H9 (cell line): ENCODE results near the gene LRTM2. TPM values are rescaled to one million over a fixed set of nuclear protein-coding genes. Genes with fewer than 3 reads are reported as not detected.

Experiments
- DNase-seq: peaks from one replicate; pipeline ENCODE4 v3.0.0-alpha.2; 2017
- H2AFZ ChIP-seq: one replicate; pipeline ENCODE4 v1.6.1; 2013; ENCODE audit warnings: mild to moderate bottlenecking, low read length, control low read depth, moderate library complexity
- H2AK5ac ChIP-seq: 2 replicates; pipeline ENCODE4 v1.6.1; 2013; ENCODE audit warnings: low read length, control low read depth, mixed read lengths; ENCODE audit not compliant: insufficient read length
- H2BK120ac ChIP-seq: one replicate; pipeline ENCODE4 v1.6.1; 2013; ENCODE audit warnings: low read depth, mild to moderate bottlenecking, low read length, control low read depth, inconsistent platforms; ENCODE audit not compliant: poor library complexity, severe bottlenecking
- H2BK12ac ChIP-seq: 2 replicates; pipeline ENCODE4 v1.6.1; 2013; ENCODE audit warnings: low read length, control low read depth, mixed read lengths, low read depth; ENCODE audit not compliant: insufficient read length
- H2BK15ac ChIP-seq: 2 replicates; pipeline ENCODE4 v1.6.1; 2013; ENCODE audit warnings: low read depth, low read length, control low read depth
- H2BK20ac ChIP-seq: one replicate; pipeline ENCODE4 v1.6.1; 2013; ENCODE audit warnings: low read depth, mild to moderate bottlenecking, low read length, control low read depth, inconsistent platforms; ENCODE audit not compliant: poor library complexity, severe bottlenecking
- H2BK5ac ChIP-seq: 2 replicates; pipeline ENCODE4 v1.6.1; 2013; ENCODE audit warnings: low read length, control low read depth, mixed read lengths; ENCODE audit not compliant: insufficient read length
- H3K14ac ChIP-seq: 2 replicates; pipeline ENCODE4 v1.6.1; 2013; ENCODE audit warnings: low read length, control low read depth; ENCODE audit not compliant: insufficient read depth
- H3K18ac ChIP-seq: 2 replicates; pipeline ENCODE4 v1.6.1; 2013; ENCODE audit warnings: low read depth, mild to moderate bottlenecking, mixed read lengths, low read length, control low read depth; ENCODE audit not compliant: insufficient read length
- H3K23ac ChIP-seq: 2 replicates; pipeline ENCODE4 v1.6.1; 2013; ENCODE audit warnings: low read length, control low read depth, mixed read lengths, low read depth; ENCODE audit not compliant: insufficient read length
- H3K23me2 ChIP-seq: 2 replicates; pipeline ENCODE4 v1.6.1; 2013; ENCODE audit warnings: low read depth, mild to moderate bottlenecking, mixed read lengths, low read length, control low read depth; ENCODE audit not compliant: insufficient read length, poor library complexity, severe bottlenecking
- H3K27ac ChIP-seq: 2 replicates; pipeline ENCODE4 v1.5.1; 2013; ENCODE audit warnings: low read length, control low read depth, mixed read lengths, low read depth; ENCODE audit not compliant: insufficient read length
- H3K27me3 ChIP-seq: 2 replicates; pipeline ENCODE4 v1.6.1; 2013; ENCODE audit warnings: low read length, control low read depth, inconsistent platforms; ENCODE audit not compliant: insufficient read depth
- H3K4ac ChIP-seq: 2 replicates; pipeline ENCODE4 v1.6.1; 2013; ENCODE audit warnings: low read depth, mild to moderate bottlenecking, control low read depth, inconsistent platforms, low read length, moderate library complexity
- H3K4me1 ChIP-seq: 2 replicates; pipeline ENCODE4 v1.6.1; 2013; ENCODE audit warnings: low read length, control low read depth, inconsistent platforms; ENCODE audit not compliant: insufficient read depth
- H3K4me2 ChIP-seq: 2 replicates; pipeline ENCODE4 v1.6.1; 2013; ENCODE audit warnings: low read length, control low read depth, mixed read lengths; ENCODE audit not compliant: insufficient read length, insufficient read depth
- H3K56ac ChIP-seq: 2 replicates; pipeline ENCODE4 v1.6.1; 2013; ENCODE audit warnings: low read depth, mild to moderate bottlenecking, mixed read lengths, low read length, control low read depth; ENCODE audit not compliant: insufficient read length
- H3K79me1 ChIP-seq: 2 replicates; pipeline ENCODE4 v1.6.1; 2013; ENCODE audit warnings: low read depth, mild to moderate bottlenecking, moderate library complexity, low read length, control low read depth, inconsistent platforms; ENCODE audit not compliant: insufficient read depth, poor library complexity, severe bottlenecking
- H3K79me2 ChIP-seq: 2 replicates; pipeline ENCODE4 v1.6.1; 2013; ENCODE audit warnings: low read length, control low read depth, inconsistent platforms; ENCODE audit not compliant: insufficient read depth
- H3K9ac ChIP-seq: 2 replicates; pipeline ENCODE4 v1.6.1; 2013; ENCODE audit warnings: low read length, control low read depth, mixed read lengths; ENCODE audit not compliant: insufficient read length; ENCODE audit errors: extremely low read depth
- H3K9me3 ChIP-seq: one replicate; pipeline ENCODE4 v1.6.1; 2013; ENCODE audit warnings: low read depth, low read length, inconsistent platforms; ENCODE audit not compliant: control insufficient read depth
- H3T11ph ChIP-seq: one replicate; pipeline ENCODE4 v1.6.1; 2013; ENCODE audit warnings: mild to moderate bottlenecking, low read length, control low read depth, inconsistent platforms
- H4K20me1 ChIP-seq: one replicate; pipeline ENCODE4 v1.6.1; 2013; ENCODE audit not compliant: control insufficient read depth, insufficient read length, insufficient read depth
- H4K5ac ChIP-seq: 2 replicates; pipeline ENCODE4 v1.6.1; 2013; ENCODE audit warnings: low read depth, mild to moderate bottlenecking, mixed read lengths, low read length, control low read depth; ENCODE audit not compliant: insufficient read length
- H4K8ac ChIP-seq: replicated peaks from 2 replicates; pipeline ENCODE4 v1.6.1; 2013; ENCODE audit warnings: low read length, control low read depth, mixed read lengths, low read depth; ENCODE audit not compliant: insufficient read length
- H4K91ac ChIP-seq: 2 replicates; pipeline ENCODE4 v1.6.1; 2013; ENCODE audit warnings: low read depth, mild to moderate bottlenecking, moderate library complexity, mixed read lengths, low read length, control low read depth; ENCODE audit not compliant: insufficient read length
- H3K27ac Mint-ChIP-seq, 3 experiments: 2 replicates in 2 of 3; 3 replicates in 1 of 3; pipeline ENCODE4 v1.8.0; 2020 to 2021; ENCODE audit warnings: mixed read lengths in 3 of 3, mild to moderate bottlenecking in 1 of 3, moderate library complexity in 1 of 3
- H3K27me3 Mint-ChIP-seq: 2 replicates; pipeline ENCODE4 v1.8.0; 2021; ENCODE audit warnings: low read depth, mild to moderate bottlenecking, moderate library complexity, mixed read lengths
- H3K36me3 Mint-ChIP-seq, 3 experiments: 2 replicates in 2 of 3; 3 replicates in 1 of 3; pipeline ENCODE4 v1.8.0; 2020 to 2021; ENCODE audit warnings: low read depth in 3 of 3, mixed read lengths in 3 of 3; ENCODE audit not compliant: insufficient read depth in 1 of 3
- H3K4me1 Mint-ChIP-seq, 2 experiments: 2 replicates each; pipeline ENCODE4 v1.8.0; 2020; ENCODE audit warnings: mixed read lengths in 2 of 2
- H3K4me3 Mint-ChIP-seq, 2 experiments: 2 replicates in 1 of 2; 3 replicates in 1 of 2; pipeline ENCODE4 v1.8.0; 2020 to 2021; ENCODE audit warnings: mild to moderate bottlenecking in 2 of 2, mixed read lengths in 2 of 2, moderate library complexity in 1 of 2
- H3K9me3 Mint-ChIP-seq, 2 experiments: 2 replicates in 1 of 2; 3 replicates in 1 of 2; pipeline ENCODE4 v1.8.0; 2020; ENCODE audit warnings: mild to moderate bottlenecking in 2 of 2, mixed read lengths in 2 of 2, moderate library complexity in 1 of 2
- CTCF ChIP-seq: fragments of 200-600 bp; sonication (generic); conservative IDR thresholded peaks from 3 replicates; pipeline ENCODE4 v1.8.0; 2021; ENCODE audit warnings: antibody characterized with exemption, mild to moderate bottlenecking
- WGBS: extraction: QIAGEN DNeasy Blood & Tissue Kit; methylation state at CpG from one replicate; pipeline ENCODE4 v1.1.7; 2013; ENCODE audit warnings: missing lambda C conversion rate, low lambda C conversion rate, mixed read lengths; ENCODE audit not compliant: insufficient read length; ENCODE audit errors: extremely low coverage; 5-methylcytosine and 5-hydroxymethylcytosine counted together
- total RNA-seq: library from RNA; stranded (reverse); gene quantifications from 2 replicates; pipeline ENCODE4 v1.2.1, GENCODE V29; 2021

LRTM2 gene
- total RNA-seq, 1 experiment from 2014 or later: not detected

GRCh38 chr12:1811948-1812291, 8.4 kb upstream of the LRTM2 start:
- Histone ChIP-seq H2BK12ac (no peak overlapping the region), H3K79me2 (no peaks in the 10 kb centered on the region), H2BK120ac (no peak overlapping the region), H3K9ac (no peak overlapping the region), H4K8ac (no peak overlapping the region), H3K4me2 (no peak overlapping the region), H3K27me3 (no peaks in the 10 kb centered on the region), H2AK5ac (no peak overlapping the region), H2AFZ (no peak overlapping the region), H3K27ac (no peak overlapping the region), H3K14ac (no peak overlapping the region), H3K9me3 (no peaks in the 10 kb centered on the region), H3K23ac (no peak overlapping the region), H3K79me1 (no peaks in the 10 kb centered on the region), H3K18ac (no peak overlapping the region), H3K4me1 (no peaks in the 10 kb centered on the region), H3K4ac (no peak overlapping the region), H4K91ac (no peak overlapping the region), H3K23me2 (no peaks in the 10 kb centered on the region), H2BK20ac (no peak overlapping the region), H3K56ac (no peak overlapping the region), H2BK15ac (no peak overlapping the region), H3T11ph (no peak overlapping the region), H4K20me1 (no peaks in the 10 kb centered on the region), H2BK5ac (no peak overlapping the region), H4K5ac (no peak overlapping the region)
- no peak for DNase-seq
- TF ChIP-seq CTCF: no peak
- Mint-ChIP-seq H3K36me3 (peaks cover 0 to 3% (median under 1%) of the 10 kb centered on the region in 3 experiments; a peak in 2 of 7 replicates), H3K27ac (no peak overlapping the region), H3K9me3 (peaks cover 0 to 2% of the 10 kb centered on the region in 2 experiments; a peak in 2 of 5 replicates), H3K27me3 (peaks cover 9% of the 10 kb centered on the region), H3K4me3 (no peak overlapping the region), H3K4me1 (peaks cover 0 to 4% of the 10 kb centered on the region in 2 experiments; a peak in 1 of 4 replicates)
- no CpG with 5 or more reads among the region's 6 CpGs for WGBS
